T-helper 2 cell treated with Interferon-gamma antibody and Interleukin-4, amounts not matched to agents 5 μg/mL and 100 μg/mL, for 36 hours (primary cell): ENCODE data around the gene NANS.

Source experiments
- DNase-seq: peaks from one replicate; pipeline ENCODE4 v3.0.0; 2021; ENCODE audit warnings: low spot score
- H3K27ac Mint-ChIP-seq: one replicate; pipeline ENCODE4 v1.8.0; 2021; ENCODE audit warnings: mild to moderate bottlenecking, mixed read lengths
- H3K27me3 Mint-ChIP-seq: one replicate; pipeline ENCODE4 v1.8.0; 2021; ENCODE audit warnings: low read depth, mixed read lengths
- H3K36me3 Mint-ChIP-seq: one replicate; pipeline ENCODE4 v1.8.0; 2021; ENCODE audit warnings: low read depth, mixed read lengths
- H3K4me1 Mint-ChIP-seq: one replicate; pipeline ENCODE4 v1.8.0; 2021; ENCODE audit warnings: low read depth, mixed read lengths
- H3K4me3 Mint-ChIP-seq: one replicate; pipeline ENCODE4 v1.8.0; 2022; ENCODE audit warnings: mild to moderate bottlenecking, moderate library complexity, mixed read lengths
- H3K9me3 Mint-ChIP-seq: one replicate; pipeline ENCODE4 v1.8.0; 2021; ENCODE audit warnings: mixed read lengths

The NANS gene

DNA sequence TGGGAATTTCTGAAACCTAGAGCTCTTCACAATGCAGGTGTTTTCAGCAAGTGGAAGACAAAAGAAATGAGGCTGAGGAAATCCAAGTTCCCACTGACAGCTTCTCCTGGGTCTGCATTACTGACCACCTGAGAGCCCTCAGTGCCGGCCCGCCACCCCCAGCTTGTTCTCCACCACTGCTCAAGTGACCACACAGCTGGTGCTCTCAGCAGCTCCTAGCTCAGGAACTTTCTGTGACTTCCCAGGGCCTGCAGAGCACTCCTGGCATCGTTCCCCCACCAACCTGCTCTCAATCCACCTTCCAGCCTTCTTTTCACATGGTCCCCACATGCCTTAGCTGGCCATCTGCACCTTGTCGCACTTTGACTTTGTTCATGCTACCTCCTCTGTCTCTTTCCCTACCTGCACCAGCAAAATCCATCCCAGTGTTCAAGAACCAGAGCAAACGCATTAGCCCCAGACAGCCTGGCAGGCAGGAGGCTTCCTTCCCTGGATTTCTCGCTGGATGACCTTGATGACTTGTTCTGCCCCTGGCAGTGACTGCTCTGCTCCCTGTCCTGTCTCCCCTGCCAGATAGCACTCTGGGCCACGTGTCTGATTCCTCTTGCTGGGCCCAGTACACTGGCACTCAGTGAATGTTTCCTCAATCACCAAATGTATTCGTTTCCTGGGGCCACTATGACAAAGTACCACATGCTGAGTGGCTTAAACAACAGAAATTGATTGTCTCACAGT is 35.1 kb upstream of the NANS start:
- Mint-ChIP-seq H3K27me3 (no peaks in the 10 kb centered on the region), H3K36me3 (peaks cover 36% of the 10 kb centered on the region), H3K4me1 (peaks cover 2% of the 10 kb centered on the region), H3K9me3 (no peaks in the 10 kb centered on the region), H3K4me3 (no peak overlapping the region), H3K27ac (no peak overlapping the region)
- DNase-seq = no peak

DNA sequence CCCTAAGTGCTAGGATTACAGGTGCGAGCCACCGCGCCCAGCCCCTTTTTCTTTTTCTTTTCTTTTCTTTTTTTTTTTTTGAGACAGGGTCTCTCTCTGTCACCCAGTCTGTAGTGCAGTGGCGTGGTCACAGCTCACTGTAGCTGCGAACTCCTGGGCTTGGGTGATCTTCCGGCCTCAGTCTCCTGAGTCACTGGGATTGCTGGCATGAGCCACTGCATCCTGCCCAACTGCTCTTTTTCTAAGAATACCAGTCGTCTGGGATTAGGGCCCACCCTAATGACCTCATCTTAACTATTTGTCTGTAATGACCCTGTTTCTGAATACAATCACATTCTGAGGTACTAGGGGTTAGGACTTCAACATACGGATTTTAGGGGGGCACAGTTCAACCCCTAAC is 34.1 kb upstream of the NANS start:
- H3K4me1 Mint-ChIP-seq = peaks cover 2% of the 10 kb centered on the region
- H3K36me3 Mint-ChIP-seq = peaks cover 29% of the 10 kb centered on the region
- H3K27me3 Mint-ChIP-seq = no peaks in the 10 kb centered on the region
- no peak overlapping the region for H3K4me3 Mint-ChIP-seq
- no peaks in the 10 kb centered on the region for H3K9me3 Mint-ChIP-seq
- no peak for DNase-seq
- H3K27ac Mint-ChIP-seq = no peak overlapping the region

- Mint-ChIP-seq H3K4me3 (no peak overlapping the region), H3K27me3 (no peaks in the 10 kb centered on the region), H3K4me1 (peaks cover 2% of the 10 kb centered on the region), H3K9me3 (no peaks in the 10 kb centered on the region), H3K36me3 (peaks cover 13% of the 10 kb centered on the region), H3K27ac (no peak overlapping the region)
- no peak for DNase-seq
Observed at GRCh38 chr9:98024702-98025101, 31.8 kb upstream of the NANS start.

GRCh38 chr9:98031169-98031568 is 25.4 kb upstream of the NANS start:
- DNase-seq = no peak
- H3K27me3 Mint-ChIP-seq = peaks cover 1% of the 10 kb centered on the region
- peaks cover 2% of the 10 kb centered on the region for H3K36me3 Mint-ChIP-seq
- no peaks in the 10 kb centered on the region for H3K9me3 Mint-ChIP-seq
- H3K27ac Mint-ChIP-seq = no peak overlapping the region
- peaks cover 7% of the 10 kb centered on the region for H3K4me1 Mint-ChIP-seq
- no peak overlapping the region for H3K4me3 Mint-ChIP-seq

- no peak overlapping the region for H3K27ac Mint-ChIP-seq
- peaks cover 2% of the 10 kb centered on the region for H3K36me3 Mint-ChIP-seq
- H3K4me3 Mint-ChIP-seq = no peak overlapping the region
- peaks cover 1% of the 10 kb centered on the region for H3K27me3 Mint-ChIP-seq
- DNase-seq = no peak
- H3K9me3 Mint-ChIP-seq = no peaks in the 10 kb centered on the region
- peaks cover 7% of the 10 kb centered on the region for H3K4me1 Mint-ChIP-seq
Observed at GRCh38 chr9:98031935-98032334, 24.6 kb upstream of the NANS start.

DNA sequence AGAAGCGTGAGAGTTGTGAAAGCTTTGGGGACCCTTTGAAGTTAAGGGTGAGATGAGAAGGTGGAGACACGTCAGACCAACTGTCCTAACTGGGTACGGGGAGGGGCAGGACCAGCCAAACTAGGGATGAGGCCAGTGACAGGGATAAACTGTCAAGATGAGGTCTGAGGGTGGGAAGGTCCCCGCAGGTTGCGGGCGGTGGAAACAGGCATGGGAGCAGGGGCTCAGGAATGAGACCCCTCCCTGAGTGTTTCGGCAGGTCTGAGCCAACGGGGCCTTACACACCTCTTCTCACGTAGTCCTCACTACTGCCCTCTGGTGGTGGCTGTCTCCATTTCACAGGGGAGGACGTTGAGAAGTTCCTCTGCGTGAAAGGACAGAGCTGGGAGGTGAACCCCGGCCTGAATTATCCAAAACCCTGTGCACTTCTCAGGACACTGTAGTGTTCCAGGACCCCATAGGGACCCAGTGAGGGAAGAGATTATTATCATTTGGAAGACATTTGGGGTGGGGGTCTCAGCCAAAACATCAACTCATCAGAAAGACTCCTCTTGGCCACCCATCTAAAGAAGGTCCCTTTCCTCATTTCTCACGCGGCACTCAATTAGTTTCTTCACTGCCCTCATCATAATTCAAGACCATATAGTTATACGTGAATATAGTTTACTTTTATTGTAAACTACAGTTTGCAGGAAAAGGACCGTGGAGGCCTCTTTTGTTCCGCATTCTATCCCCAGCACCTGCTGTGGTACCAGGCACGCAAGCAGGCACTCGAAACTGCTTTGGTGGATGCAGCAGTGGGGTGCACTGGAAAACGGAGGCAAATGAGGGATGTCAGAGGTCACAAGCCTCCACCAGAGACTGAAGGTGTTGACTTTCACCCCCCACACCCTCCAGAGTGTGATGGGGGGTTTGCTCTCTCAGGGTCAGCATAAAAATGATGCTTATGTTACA is 21.7 kb upstream of the NANS start:
- Mint-ChIP-seq H3K4me1 (peaks cover 8% of the 10 kb centered on the region), H3K9me3 (no peaks in the 10 kb centered on the region), H3K36me3 (no peaks in the 10 kb centered on the region), H3K27ac (peak overlapping the region; percentile 62), H3K27me3 (peaks cover 1% of the 10 kb centered on the region), H3K4me3 (no peak overlapping the region)
- DNase-seq = peak; percentile 78

DNA sequence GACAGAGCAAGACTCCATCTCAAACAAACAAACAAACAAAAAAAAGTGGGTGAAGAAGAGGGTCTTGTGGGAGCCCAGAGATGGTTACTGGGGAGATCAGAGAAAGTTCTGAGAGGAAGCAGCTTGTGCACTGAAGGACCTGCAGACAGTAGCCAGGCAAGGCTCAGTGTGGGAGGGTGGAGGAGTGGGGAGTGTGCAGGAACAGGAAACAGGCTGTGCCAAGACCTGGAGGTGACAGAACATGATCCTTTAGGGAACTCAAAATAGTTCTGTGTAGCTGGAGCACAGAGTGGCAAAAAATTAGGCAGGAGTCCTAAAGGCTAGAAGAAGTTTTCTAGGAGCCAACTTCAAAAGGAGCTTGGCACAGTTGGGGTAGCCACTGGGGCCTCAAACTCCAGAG is 19.2 kb upstream of the NANS start:
- H3K4me1 Mint-ChIP-seq = peaks cover 8% of the 10 kb centered on the region
- no peaks in the 10 kb centered on the region for H3K36me3 Mint-ChIP-seq
- H3K9me3 Mint-ChIP-seq = no peaks in the 10 kb centered on the region
- no peak for DNase-seq
- no peak overlapping the region for H3K4me3 Mint-ChIP-seq
- no peak overlapping the region for H3K27ac Mint-ChIP-seq
- peaks cover 1% of the 10 kb centered on the region for H3K27me3 Mint-ChIP-seq

DNA sequence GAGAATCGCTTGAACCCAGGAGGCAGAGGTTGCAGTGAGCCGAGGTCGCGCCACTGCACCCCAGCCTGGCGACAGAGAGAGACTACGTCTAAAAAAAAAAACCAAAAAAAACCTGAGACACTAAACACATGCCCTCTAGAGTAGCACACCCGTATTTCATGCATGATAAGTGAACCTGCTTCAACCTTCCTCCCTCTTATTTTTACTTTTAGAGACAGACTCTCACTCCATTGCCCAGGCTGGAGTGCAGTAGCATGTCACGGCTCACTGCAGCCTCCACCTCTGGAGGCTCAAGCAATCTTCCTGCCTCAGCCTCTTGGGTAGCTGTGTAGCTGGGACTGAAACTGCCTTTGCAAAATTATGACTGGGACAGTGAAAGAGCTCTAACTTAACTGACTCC is 17.6 kb upstream of the NANS start:
- DNase-seq = no peak
- H3K4me3 Mint-ChIP-seq = no peak overlapping the region
- no peak overlapping the region for H3K27ac Mint-ChIP-seq
- H3K36me3 Mint-ChIP-seq = no peaks in the 10 kb centered on the region
- peaks cover 3% of the 10 kb centered on the region for H3K27me3 Mint-ChIP-seq
- H3K4me1 Mint-ChIP-seq = peaks cover 5% of the 10 kb centered on the region
- no peaks in the 10 kb centered on the region for H3K9me3 Mint-ChIP-seq

DNA sequence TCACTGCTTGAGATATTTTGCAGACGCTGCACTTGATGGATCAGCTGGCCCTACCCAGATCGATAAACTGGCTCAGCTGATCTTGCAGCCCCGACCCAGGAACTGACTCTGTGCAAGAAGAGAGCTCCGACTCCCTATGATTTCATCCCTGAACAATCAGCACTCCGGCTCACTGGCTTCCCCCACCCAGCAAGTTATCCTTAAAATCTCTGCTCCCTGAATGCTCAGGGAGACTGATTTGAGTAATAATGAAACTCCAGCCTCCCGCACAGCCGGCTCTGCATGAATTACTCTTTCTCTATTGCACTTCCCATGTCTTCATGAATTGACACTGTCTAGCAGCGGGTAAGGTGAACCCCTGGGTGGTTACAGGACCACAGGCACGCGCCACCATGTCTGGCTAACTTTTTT is 16.9 kb upstream of the NANS start:
- no peak overlapping the region for H3K4me3 Mint-ChIP-seq
- H3K9me3 Mint-ChIP-seq = no peaks in the 10 kb centered on the region
- H3K4me1 Mint-ChIP-seq = peaks cover 5% of the 10 kb centered on the region
- H3K36me3 Mint-ChIP-seq = no peaks in the 10 kb centered on the region
- DNase-seq = no peak
- H3K27me3 Mint-ChIP-seq = peaks cover 3% of the 10 kb centered on the region
- no peak overlapping the region for H3K27ac Mint-ChIP-seq

DNA sequence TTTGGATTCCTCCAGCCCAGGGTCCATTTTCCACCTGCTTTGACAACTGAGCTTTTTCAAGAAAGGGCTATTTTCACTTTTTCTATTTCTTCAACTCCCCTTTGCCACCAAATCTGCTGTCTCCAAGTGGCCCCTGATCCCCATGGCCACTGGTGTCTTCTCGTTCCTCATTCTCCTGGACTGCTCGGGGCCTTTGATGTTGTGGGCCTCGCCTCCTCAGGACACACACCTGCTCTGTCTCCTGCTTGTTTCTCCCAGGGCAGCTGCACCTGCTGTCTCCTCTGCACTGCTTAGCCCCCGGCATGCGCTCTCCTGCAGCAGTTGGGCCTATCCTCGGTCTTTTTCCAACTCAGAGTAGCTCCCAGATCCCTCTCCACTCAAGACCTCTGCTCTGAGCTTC is 16.3 kb upstream of the NANS start:
- Mint-ChIP-seq H3K4me3 (no peak overlapping the region), H3K27ac (peak overlapping the region; percentile 34)

DNA sequence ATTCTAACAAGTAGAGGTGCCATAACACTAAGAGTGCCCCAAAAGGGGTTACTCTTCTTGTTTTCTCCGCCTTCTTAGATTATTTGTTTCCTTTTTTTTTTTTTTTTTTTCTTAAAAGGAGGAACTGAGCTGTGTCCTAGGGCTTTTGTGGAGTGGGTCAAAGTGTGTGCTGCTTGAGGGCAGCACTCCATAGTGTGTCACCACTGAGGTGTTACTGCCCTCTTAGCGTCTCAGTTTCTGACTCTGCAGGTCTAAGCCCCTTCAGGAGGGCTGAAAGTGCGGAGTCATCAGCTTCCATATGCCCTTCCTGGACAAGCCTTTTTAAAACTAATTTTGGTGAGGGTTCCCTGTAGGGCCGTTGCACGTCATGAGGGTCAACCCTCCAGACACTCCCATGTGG is 12.6 kb upstream of the NANS start:
- no peak overlapping the region for H3K27ac Mint-ChIP-seq
- no peak for DNase-seq
- peaks cover 3% of the 10 kb centered on the region for H3K27me3 Mint-ChIP-seq
- H3K4me1 Mint-ChIP-seq = peaks cover 17% of the 10 kb centered on the region
- H3K9me3 Mint-ChIP-seq = peaks cover 5% of the 10 kb centered on the region
- H3K36me3 Mint-ChIP-seq = peaks cover 20% of the 10 kb centered on the region
- no peak overlapping the region for H3K4me3 Mint-ChIP-seq

More for the DNA sequence above, 16.3 kb upstream of the NANS start:
- peaks cover 2% of the 10 kb centered on the region for H3K36me3 Mint-ChIP-seq
- no peak for DNase-seq
- H3K27me3 Mint-ChIP-seq = peaks cover 3% of the 10 kb centered on the region
- H3K4me1 Mint-ChIP-seq = peaks cover 4% of the 10 kb centered on the region
- peaks cover 4% of the 10 kb centered on the region for H3K9me3 Mint-ChIP-seq

- Mint-ChIP-seq H3K27me3 (peaks cover 3% of the 10 kb centered on the region), H3K36me3 (peaks cover 22% of the 10 kb centered on the region), H3K9me3 (peaks cover 5% of the 10 kb centered on the region), H3K4me3 (peak overlapping the region; percentile 87), H3K27ac (peak overlapping the region; percentile 90), H3K4me1 (peaks cover 23% of the 10 kb centered on the region)
- peak; percentile 39 for DNase-seq
Observed at GRCh38 chr9:98045234-98046179, 11.0 kb upstream of the NANS start.

DNA sequence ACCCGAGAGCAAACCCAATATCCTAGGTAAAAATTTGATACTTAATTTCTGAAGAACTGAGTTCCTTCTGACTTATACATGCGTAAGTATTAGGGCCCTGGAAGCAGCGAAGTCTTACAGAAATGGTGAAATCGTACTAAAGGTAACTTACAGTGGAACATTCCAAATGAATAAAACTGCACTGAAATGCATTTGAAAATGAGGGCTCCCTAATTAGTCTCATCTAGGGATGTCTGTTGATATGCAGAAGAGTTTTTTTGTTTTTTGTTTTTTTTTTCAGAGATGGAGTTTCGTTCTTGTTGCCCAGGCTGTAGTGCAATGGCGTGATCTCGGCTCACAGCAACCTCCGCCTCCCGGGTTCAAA is 10.4 kb upstream of the NANS start:
- peaks cover 5% of the 10 kb centered on the region for H3K9me3 Mint-ChIP-seq
- peaks cover 22% of the 10 kb centered on the region for H3K36me3 Mint-ChIP-seq
- H3K27ac Mint-ChIP-seq = peak overlapping the region; percentile 90
- DNase-seq = no peak
- H3K4me1 Mint-ChIP-seq = peaks cover 26% of the 10 kb centered on the region
- H3K4me3 Mint-ChIP-seq = peak overlapping the region; percentile 87
- peaks cover 3% of the 10 kb centered on the region for H3K27me3 Mint-ChIP-seq
